ENCODE results near the gene UNC50.

DNA sequence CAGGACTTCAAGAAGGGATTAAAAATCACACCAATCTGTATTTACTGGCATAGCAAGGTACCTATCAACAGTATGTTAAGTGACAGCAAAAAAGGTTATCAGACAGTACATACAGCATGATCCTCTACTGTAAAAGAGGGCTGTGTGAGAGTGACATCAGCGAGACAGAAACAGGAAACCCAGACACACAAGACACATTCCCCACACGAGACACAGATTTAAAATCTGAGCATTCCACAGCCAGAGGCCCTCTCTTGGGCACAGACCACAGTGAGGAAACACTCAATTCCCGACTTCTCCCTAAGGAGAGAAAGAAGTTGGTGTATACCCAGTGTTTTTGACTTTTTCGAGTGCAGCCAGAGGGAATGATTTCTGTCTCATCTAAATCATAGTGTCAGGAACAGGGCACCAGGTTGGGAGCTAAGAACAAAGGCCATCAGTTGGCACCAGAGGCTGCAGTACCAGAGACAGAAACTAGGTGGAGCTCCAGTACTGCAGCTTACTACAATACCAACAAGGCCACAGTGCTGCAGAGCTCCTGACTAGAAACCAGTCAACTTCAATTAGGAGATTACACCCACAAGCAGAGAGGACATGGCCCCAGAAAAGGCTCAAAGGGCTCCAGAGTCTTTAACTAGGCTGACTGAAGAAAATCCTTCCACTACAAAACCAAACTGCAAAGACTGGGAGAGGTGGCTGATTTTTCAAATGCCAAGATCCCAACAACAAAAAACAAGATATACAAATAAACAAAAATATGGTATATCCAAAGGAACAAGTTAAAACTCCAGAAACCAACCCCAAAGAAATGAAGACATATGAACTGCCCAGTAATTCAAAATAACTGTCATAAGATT, 41.0 kb downstream of the UNC50 start:
- TF ChIP-seq GATA2 (IDR thresholded peaks at IDR 0.05; ENCODE audit: low read depth, low read length) (no peak), GATA3 (IDR thresholded peaks at IDR 0.05; ENCODE audit: low read depth, low read length) (no peak)

Data from SH-SY5Y (cell line).